CD4-positive, alpha-beta T cell treated with Interleukin-21 for 1 hour (primary cell): ENCODE measurements around the gene ATF3.
"Not testable (repeated sequence)": the region's sequence is repeated elsewhere in the genome, so short reads cannot be mapped to it uniquely, and the experiment has no call there.

Experiments used
- DNase-seq: peaks from one replicate; pipeline ENCODE4 v3.0.0-alpha.2; 2020

The ATF3 gene

DNA sequence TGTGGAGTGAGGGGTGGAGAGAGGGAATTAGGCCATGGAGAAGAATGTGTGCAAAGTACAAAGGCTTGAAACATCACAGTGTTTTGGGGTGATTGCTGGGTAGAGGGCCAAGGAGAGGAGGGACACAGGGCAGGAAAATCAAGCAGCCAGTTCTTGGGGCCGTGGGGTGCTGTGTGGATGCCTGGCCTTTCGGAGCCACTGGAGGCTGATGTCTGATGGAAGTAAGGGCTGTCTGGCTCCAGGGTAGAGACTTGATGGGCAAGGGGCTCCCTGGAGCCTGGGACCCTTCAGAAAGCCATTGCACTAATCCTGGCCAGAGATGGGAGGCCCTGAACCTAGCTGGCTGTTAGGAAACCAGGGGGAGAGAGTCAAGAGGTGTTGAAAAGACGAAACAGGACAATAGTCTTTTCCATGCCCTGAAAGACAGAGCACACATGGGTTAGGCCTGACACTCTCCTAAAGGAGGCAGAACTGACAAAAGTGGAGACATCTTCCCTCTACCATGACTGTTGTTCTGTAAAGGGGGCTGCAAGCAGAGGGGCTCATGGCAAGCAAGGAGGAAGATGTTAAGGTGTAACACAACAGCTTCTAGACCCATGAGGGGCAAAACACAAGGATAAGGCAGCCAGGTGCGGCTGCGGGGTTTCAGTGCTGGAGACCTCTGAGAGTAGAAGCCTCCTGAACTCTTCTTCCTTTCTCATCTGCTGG is 21.0 kb downstream of the ATF3 start:
- no peak for DNase-seq

DNA sequence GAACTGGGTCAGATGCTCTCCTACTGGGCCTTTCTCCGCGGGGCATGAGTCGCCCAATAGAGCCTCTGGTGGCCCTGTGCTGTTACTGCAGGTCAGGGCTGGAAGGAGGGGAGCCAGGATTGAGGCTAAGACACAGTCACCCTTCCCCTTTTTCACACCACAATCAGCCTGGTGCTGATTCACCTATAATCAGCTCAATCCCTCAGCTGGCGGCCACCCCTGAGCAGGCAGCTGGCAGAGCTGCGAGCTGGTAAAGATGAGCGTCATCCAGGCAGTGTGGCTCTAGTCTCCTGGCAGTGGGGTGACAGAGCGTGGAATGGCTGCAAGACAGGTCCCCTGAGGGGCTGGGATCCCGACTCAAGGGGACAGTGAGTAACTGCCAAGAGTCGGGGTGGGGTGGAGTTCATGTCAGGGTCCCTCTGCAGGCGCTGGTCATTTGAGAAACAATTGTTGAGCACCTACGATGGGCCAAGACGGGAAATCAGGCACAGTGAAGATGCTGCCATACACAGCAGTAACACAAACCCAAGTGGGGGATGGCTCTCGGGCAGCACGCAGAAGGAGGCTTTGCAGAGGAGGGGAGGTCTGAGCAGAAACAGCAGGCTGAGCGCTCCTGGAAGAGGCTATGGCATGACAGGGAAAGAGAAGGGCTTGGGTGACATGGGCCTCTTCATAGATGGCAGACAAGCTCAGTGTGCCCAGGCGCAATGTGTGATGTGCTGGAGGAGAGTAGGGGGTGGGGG is 21.8 kb downstream of the ATF3 start:
- peak; percentile 68 for DNase-seq

DNA sequence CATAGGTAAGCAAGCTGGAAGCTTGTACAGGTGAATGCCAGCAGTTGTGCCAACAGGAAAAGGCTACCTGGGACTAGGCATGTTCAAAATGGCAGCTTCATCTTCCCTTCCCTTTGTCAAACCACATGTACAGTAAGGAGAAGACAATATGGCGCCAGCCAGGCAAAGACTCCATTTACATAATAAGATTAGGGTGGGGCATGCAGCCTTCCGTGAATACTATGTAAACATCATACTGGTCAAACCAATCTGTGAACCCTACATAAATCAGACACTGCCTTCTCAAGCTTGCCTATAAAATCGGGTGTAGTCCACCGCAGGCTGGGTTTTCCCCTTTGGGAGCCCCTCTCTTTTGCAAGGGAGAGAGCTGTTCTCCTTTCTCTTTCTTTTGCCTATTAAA is 24.6 kb downstream of the ATF3 start:
- DNase-seq: peak; percentile 15

DNA sequence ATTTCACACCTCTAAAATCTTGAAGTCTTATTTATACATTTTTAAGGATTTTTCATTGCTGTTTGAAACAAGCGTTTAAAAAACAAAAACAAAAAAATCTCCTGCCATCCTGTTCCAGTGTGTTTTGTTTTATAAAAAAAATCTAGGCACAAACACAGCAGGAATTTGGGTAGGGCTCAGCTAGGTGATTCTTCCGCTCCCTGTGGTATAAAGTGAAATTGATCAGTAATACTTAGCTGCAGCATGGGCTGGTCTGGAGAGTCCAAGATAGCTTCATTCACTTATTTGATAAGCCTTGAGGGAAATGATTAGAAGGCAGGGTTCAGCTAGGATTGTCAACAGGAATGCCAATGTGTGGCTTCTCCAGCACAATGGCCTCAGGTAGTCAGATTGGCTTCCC is 25.7 kb downstream of the ATF3 start:
- no peak for DNase-seq

- DNase-seq: peak; percentile 18
These were observed 26.6 kb downstream of the ATF3 start for GRCh38 chr1:212635141-212635631.

GRCh38 chr1:212637902-212638301 is 29.3 kb downstream of the ATF3 start:
- no peak for DNase-seq

GRCh38 chr1:212638492-212639151 is 30.1 kb downstream of the ATF3 start:
- no peak for DNase-seq

GRCh38 chr1:212639524-212639923 is 31.0 kb downstream of the ATF3 start:
- DNase-seq: not testable (repeated sequence)

DNA sequence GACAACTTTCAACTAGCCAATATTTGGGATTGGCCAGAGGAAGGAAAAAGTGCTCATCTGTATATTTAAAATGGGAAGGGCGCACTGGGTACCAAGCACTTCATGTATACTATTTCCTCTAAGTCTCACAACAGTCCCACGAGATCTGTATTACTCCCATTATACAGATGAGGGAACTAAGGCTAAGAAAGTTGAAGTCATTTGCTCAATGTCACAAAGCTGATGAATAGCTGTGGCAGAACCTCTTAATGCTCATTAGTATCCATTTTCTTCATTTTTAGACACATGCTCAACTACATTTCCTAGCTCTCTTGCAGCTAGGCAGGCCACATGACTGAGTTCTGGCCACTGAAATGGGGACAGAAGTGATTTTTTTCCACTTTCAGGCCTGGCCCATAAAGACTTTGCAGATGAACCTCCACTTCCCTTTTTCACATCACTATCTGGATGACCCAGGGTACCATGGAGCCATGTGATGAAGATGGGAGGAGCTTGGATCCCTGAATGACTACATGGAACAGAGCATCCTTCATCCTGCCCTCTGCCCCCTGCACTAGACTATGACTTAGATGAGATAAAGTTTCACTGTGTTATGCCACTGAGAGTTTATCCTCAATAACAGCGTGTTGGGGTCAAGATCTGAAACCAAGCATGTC is 31.8 kb downstream of the ATF3 start:
- no peak for DNase-seq

DNA sequence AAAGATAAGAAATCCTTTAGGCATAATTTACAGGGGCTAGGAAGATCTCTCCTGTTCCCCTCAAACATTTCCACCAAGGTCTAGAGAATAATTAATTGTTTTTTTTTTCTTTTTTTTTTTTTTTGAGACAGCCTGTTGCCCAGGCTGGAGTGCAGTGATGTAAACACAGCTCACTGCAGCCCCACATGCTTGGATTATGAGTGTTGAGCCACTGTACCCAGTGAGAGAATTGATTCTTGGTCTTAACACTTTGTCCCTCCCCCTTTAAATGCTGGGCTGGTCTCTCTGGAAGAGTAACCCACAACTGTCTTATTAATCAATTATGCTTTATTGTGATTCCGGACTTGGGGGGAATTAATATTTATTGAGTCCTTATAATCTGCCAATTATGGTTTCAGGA is 33.4 kb downstream of the ATF3 start:
- DNase-seq: no peak

- no peak for DNase-seq
These were observed 35.3 kb downstream of the ATF3 start for GRCh38 chr1:212643877-212644276.

GRCh38 chr1:212644866-212645545 is 36.4 kb downstream of the ATF3 start:
- DNase-seq: no peak

DNA sequence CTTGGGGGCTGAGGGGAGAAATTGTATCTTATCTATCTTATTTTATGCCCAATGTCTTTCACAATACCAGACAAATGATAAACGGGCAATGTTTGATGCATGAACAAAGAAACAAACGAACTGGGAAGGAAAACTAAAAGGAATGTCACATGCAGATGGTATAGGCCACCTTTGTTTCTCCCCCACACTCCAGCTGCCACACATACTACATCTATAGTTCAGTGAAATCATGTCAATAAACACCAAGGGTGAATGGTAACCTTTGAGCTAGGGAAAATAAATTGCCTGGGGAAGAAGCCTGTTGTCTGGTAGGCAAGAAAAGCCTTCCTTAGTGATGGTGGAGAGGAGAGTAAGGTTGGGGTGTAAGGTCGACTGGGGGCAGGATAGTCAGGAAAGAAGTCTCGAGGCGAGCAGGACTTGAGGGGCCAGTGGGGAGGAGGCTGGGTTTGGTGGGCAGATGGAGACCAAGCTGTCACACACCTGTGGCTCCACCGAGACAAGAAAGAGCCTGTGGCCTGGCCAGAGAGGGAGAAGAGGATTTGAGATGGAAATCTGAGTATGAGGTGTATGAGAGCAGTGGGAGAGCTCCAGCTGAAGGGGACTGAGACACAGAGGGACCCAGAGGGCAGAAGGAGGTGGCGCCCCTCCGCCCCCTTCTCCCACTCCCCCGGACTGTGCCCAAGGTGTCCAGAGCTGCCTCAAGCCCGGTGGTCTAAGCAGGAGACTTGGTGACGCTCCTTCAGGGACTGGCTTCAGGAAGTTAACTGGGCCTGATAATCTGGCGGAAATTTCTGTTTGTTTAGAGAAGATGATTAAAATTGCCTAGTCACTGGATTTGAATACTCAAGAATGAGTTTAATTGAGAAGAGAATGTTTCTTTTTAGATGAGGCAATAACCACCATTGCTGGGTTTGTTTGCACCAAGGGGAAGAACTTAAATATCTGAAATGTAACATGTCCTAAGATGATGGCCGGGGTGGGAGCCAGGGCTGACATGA is 37.3 kb downstream of the ATF3 start:
- no peak for DNase-seq

DNA sequence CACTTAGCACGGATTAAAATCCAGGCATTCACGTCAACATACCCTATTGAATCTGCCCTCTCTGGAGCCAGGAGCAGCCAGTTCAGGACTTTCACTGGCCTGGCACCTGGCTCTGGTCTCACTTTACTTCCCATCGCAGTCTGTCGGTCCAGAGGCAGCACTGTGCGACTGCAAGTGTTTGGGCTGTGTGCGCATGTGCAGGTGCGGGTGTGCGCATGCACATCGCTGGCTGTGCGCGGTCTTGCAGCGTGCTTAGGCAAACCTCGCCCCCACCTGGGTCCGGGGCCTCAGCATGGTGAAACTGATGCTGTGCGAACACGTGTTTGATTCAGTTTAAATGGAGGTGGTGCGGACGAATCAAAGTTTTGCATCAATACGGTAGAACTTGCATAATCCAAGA is 38.0 kb downstream of the ATF3 start:
- DNase-seq: no peak

DNA sequence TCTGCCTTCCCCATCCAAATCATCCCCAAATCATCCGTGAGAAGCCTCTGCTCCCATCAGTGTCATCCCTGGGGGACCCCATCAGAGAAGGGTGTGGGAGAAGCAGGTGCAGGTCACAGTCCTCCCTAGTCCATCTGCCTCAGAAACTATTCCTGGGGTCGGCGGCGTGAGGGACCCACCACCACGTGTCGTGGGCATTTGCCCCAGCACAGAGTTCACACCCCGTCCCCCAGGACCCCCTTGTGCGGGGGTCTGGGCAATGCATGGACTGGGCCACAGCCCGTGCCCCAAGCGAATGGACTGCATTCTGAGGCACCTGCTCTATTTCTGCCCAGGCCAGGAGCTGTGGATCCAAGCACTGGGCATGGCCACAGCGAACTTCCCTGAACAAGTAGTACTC is 38.4 kb downstream of the ATF3 start:
- no peak for DNase-seq

DNA sequence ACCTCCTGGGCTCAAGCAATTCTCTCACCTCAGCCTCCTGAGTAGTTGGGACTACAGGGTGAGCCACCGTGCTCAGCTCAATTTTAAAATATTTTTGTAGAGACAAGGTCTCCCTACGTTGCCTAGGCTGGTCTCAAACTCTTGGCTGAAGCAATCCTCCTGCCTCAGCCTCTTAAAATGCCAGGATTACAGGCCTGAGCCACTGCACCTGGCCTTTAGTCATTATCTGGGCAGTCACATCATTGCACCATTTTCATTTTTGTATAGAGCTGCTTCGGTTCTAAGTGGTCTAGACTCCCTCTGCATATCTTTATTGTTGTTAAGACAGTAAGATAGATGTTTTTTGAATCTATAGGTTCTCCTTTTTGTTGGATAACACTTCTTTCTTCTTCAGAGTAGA is 39.9 kb downstream of the ATF3 start:
- no peak for DNase-seq

DNA sequence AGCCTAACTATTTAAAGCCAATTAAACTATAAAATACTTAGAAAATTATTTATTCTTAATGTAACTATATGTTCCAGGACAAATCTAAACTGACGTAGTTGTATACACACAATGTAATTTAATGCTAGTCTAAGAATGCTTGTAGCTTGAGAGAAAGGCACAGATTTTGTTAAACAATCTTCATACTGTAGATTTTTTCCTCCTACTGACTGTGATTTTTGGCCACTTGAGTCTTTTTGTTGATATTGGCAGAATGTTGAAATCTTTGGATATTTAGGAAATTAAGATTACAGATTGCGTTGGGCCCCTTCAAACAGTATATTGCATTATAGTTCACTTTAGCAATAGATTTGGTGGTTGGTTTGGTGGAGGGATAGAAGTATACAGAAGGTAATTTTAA is 40.5 kb downstream of the ATF3 start:
- DNase-seq: no peak

- DNase-seq: no peak
These were observed 41.7 kb downstream of the ATF3 start for GRCh38 chr1:212650228-212650627.

- no peak for DNase-seq
These were observed 43.0 kb downstream of the ATF3 start for GRCh38 chr1:212651521-212651920.

DNA sequence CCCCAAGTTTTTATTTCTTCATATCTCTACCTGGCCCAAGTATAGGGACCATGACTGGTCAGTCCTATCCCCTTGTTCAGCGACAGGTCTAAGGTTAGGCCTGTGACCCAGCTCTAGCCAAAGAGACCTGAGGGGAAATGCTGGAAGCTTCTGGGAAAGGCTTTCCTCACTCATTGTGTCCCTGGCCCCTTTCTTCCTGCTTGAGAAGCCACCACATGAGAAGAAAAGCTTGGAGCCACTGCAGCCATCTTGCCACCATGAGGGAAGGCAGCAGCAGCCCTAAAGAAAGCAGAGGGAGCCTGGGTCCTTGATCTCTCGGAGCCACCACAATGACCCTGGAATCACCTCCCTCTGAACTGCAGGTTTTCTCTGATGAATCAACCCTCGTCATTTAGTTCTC is 43.4 kb downstream of the ATF3 start:
- no peak for DNase-seq

DNA sequence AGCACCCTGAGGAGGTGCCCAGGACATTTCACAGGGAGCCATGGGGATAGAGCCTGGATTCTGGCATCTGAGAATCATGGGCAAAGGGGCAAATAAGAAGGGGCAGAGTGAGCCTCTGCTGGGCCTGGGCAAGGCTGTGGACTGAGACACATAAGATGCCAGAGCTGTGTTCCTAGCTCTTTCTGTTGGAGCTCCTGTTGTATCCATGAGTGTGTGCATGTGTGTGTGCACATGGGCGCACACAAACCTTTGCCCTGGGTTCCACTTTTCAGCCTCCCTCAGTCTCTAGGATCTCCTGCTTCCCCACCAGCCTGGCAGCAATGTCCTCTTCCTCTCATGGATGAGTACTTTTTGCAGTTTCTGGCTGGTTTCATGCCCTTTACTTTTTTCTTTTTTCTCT is 44.0 kb downstream of the ATF3 start:
- DNase-seq: no peak
